Fibroblast of lung (primary cell): ENCODE measurements around the gene DHRS12. TPM values are rescaled to one million over a fixed set of nuclear protein-coding genes. Genes with fewer than 3 reads are reported as not detected.

Experiments
- DNase-seq, 2 donors: peaks; one replicate each; pipeline versions ENCODE4 v3.0.0 to v3.0.0-alpha.2; 2010; ENCODE audit warnings: low read depth in 2 of 2
- H2AFZ ChIP-seq: 2 replicates; pipeline ENCODE4 v1.5.1; 2012; ENCODE audit warnings: low read length, control low read depth, inconsistent platforms
- H3K27ac ChIP-seq: 2 replicates; pipeline ENCODE4 v1.5.1; 2011; ENCODE audit warnings: low read length, control low read depth; ENCODE audit not compliant: insufficient read depth
- H3K27me3 ChIP-seq: 2 replicates; pipeline ENCODE4 v1.5.1; 2011; ENCODE audit warnings: mild to moderate bottlenecking, low read length; ENCODE audit not compliant: control insufficient read depth, insufficient read depth
- H3K36me3 ChIP-seq: 2 replicates; pipeline ENCODE4 v1.5.1; 2011; ENCODE audit warnings: low read length; ENCODE audit not compliant: control insufficient read depth, insufficient read depth
- H3K4me1 ChIP-seq: 2 replicates; pipeline ENCODE4 v1.5.1; 2011; ENCODE audit warnings: low read length; ENCODE audit not compliant: control insufficient read depth, insufficient read depth; ENCODE audit errors: extremely low read depth
- H3K4me2 ChIP-seq: 2 replicates; pipeline ENCODE4 v1.5.1; 2011; ENCODE audit warnings: low read length, control low read depth; ENCODE audit not compliant: insufficient read depth; ENCODE audit errors: extremely low read depth
- H3K4me3 ChIP-seq, 4 experiments: fragments of 200-600 bp in 1 of 4; sonication (generic) in 1 of 4; replicated peaks in 1 of 4; 2 replicates each; pipeline ENCODE4 v1.5.1; 2011 to 2016; ENCODE audit warnings: low read length in 4 of 4, low read depth in 3 of 4, mild to moderate bottlenecking in 3 of 4, control low read depth in 2 of 4, inconsistent platforms in 1 of 4, mixed read lengths in 1 of 4; ENCODE audit not compliant: insufficient read depth in 1 of 4; ENCODE audit errors: control extremely low read depth in 1 of 4
- H3K79me2 ChIP-seq: 2 replicates; pipeline ENCODE4 v1.5.1; 2012; ENCODE audit warnings: mild to moderate bottlenecking, low read length, inconsistent platforms; ENCODE audit not compliant: control insufficient read depth, insufficient read depth
- H3K9ac ChIP-seq: 2 replicates; pipeline ENCODE4 v1.5.1; 2011; ENCODE audit warnings: mild to moderate bottlenecking, low read length, control low read depth; ENCODE audit not compliant: insufficient read depth
- H3K9me3 ChIP-seq: 2 replicates; pipeline ENCODE4 v1.5.1; 2012; ENCODE audit warnings: low read depth, low read length; ENCODE audit not compliant: control insufficient read depth, insufficient read depth
- H4K20me1 ChIP-seq: 2 replicates; pipeline ENCODE4 v1.5.1; 2011; ENCODE audit warnings: low read length; ENCODE audit not compliant: control insufficient read depth, insufficient read depth; ENCODE audit errors: extremely low read depth
- CTCF ChIP-seq, 2 donors: IDR thresholded peaks in 1 of 2; conservative IDR thresholded peaks in 1 of 2; 1 replicate in 1 of 2; 2 replicates in 1 of 2; pipeline ENCODE4 v1.5.1; 2011 to 2012; ENCODE audit warnings: low read length in 2 of 2, control low read depth in 1 of 2, inconsistent platforms in 1 of 2, low read depth in 1 of 2, mild to moderate bottlenecking in 1 of 2
- EZH2 ChIP-seq: IDR thresholded peaks from 2 replicates; pipeline ENCODE4 v1.5.1; 2012; ENCODE audit warnings: low read length, control low read depth, mild to moderate bottlenecking; ENCODE audit errors: missing control alignments
- polyA minus RNA-seq: library from RNA; depleted of rRNA, polyadenylated mRNA; stranded (reverse); fragments of >200 nt; gene quantifications from 2 replicates; pipeline ENCODE4 v1.2.3, GENCODE V29; 2011; ENCODE audit warnings: low replicate concordance
- polyA plus RNA-seq, 2 donors: library from polyadenylated mRNA; depleted of rRNA in 1 of 2; stranded (reverse) in 1 of 2; unstranded in 1 of 2; fragments of >200 nt; gene quantifications; 2 replicates each; pipeline ENCODE4 v1.2.1, GENCODE V29; 2011 to 2012; ENCODE audit warnings: missing spikeins in 1 of 2
- total RNA-seq: library from RNA; depleted of rRNA; stranded (reverse); fragments of >200 nt; gene quantifications from 2 replicates; pipeline ENCODE4 v1.2.1, GENCODE V29; 2014

The DHRS12 gene, protein sequence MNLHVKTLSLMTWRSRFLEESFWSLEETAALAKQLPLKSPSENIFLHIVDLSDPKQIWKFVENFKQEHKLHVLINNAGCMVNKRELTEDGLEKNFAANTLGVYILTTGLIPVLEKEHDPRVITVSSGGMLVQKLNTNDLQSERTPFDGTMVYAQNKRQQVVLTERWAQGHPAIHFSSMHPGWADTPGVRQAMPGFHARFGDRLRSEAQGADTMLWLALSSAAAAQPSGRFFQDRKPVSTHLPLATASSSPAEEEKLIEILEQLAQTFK
- total RNA-seq (4.1 and 6.1 TPM in 2 replicates), polyA plus RNA-seq (3.6 and 5.7 TPM in 2 replicates), polyA minus RNA-seq (not detected in 2 replicates)
- polyA plus RNA-seq (2012) = 5.9 and 7.1 TPM in 2 replicates

- Histone ChIP-seq H3K27ac (peak within 1 kb of the TSS; percentile 88), H3K9me3 (no peaks in the 10 kb centered on the region), H2AFZ (peak within 1 kb of the TSS; percentile 91), H4K20me1 (no peaks in the 10 kb centered on the region), H3K79me2 (no peaks in the 10 kb centered on the region), H3K4me3 (peak within 1 kb of the TSS; percentile 68 to 77 (median 70)), H3K4me2 (peak within 1 kb of the TSS; percentile 96), H3K36me3 (no peaks in the 10 kb centered on the region), H3K9ac (peak within 1 kb of the TSS; percentile 97), H3K4me1 (peaks cover 17% of the 10 kb centered on the region), H3K27me3 (no peaks in the 10 kb centered on the region)
- TF ChIP-seq CTCF (conservative IDR thresholded peaks at IDR 0.05 in 1 of 2, IDR thresholded peaks at IDR 0.05 in 1 of 2; ENCODE audit: low read depth in 1 of 2, low read length in 2 of 2) = peak in 1 of 2 donors; percentile 5
- no peak for TF ChIP-seq EZH2
- DNase-seq = peak; percentile 68 to 80
Observed at GRCh38 chr13:51803422-51804294, at the start of gene DHRS12. Gene DHRS12 (minus strand): TSS chr13:51804163. CDS start chr13:51799659, 4,504 bp downstream.

DNA sequence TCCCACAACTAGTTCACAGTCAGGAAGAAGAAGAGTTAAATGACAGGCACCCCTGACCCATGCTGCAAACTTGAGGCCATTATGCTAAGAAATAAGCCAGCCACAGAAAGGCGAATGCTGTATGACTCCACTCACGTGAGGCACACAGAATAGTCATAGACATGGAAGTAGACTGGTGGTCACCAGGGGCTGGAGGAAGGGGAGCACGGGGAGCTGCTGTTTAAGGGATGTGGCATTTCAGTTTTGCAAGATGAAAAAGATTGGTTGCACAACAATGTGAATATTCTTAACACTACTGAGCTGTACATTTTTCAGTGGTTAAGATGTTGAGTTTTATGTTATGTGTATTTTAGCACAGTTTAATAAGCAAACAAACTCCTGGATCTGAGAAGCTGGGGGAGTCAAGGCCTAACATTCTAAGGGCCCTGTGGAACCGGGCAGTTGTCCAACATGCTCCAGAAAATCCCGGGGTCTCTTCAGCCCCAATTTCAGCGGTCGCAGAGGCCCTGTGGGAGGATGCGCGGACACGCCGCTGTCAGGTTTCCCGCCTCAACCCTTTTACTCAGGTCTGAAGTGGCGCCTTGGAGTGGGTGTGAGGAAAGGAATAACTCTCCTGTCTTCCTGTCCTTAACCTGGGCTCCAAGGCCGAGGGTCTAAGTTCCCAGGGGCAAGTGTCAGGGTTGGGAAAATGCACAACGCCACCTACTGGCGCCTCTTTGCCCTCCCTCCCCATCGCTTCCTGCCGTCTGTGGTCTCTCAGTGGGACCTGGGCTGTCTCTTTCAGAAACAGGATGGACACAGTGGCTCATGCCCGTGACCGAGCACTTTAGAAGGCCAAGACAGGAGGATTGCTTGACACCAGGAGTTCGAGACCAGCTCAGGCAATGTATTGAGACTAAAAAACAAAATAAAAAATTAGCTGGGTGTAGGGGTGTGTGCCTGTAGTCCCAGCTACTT lies 45.5 kb upstream of the DHRS12 start:
- Histone ChIP-seq H3K9me3 (no peaks in the 10 kb centered on the region), H3K4me1 (peaks cover 2% of the 10 kb centered on the region), H3K9ac (no peak overlapping the region), H3K36me3 (no peaks in the 10 kb centered on the region), H2AFZ (no peak overlapping the region), H3K4me2 (no peak overlapping the region), H3K4me3 (no peak overlapping the region), H4K20me1 (no peaks in the 10 kb centered on the region), H3K27ac (no peak overlapping the region), H3K79me2 (no peaks in the 10 kb centered on the region), H3K27me3 (peaks cover 2% of the 10 kb centered on the region)
- peak; percentile 48 to 53 for DNase-seq
- TF ChIP-seq CTCF (conservative IDR thresholded peaks at IDR 0.05 in 1 of 2, IDR thresholded peaks at IDR 0.05 in 1 of 2; ENCODE audit: low read depth in 1 of 2, low read length in 2 of 2) (peak; percentile 32 to 58), EZH2 (no peak)
